Colonic mucosa (tissue), 4 donors: ENCODE measurements around the gene ARHGAP35. TPM values are rescaled to one million over a fixed set of nuclear protein-coding genes. Genes with fewer than 3 reads are reported as not detected.

Experiments used
- DNase-seq: peaks from one replicate; pipeline ENCODE4 v3.0.0-alpha.2; 2020
- H3K27ac ChIP-seq: fragments of 200-600 bp; one replicate; pipeline ENCODE4 v1.8.0; 2021
- H3K27me3 ChIP-seq: fragments of 200-600 bp; one replicate; pipeline ENCODE4 v1.8.0; 2021
- H3K36me3 ChIP-seq: fragments of 200-600 bp; one replicate; pipeline ENCODE4 v1.8.0; 2021
- H3K4me1 ChIP-seq: fragments of 200-600 bp; one replicate; pipeline ENCODE4 v1.8.0; 2021; ENCODE audit warnings: mild to moderate bottlenecking
- H3K4me3 ChIP-seq: fragments of 200-600 bp; one replicate; pipeline ENCODE4 v1.8.0; 2021
- H3K9ac ChIP-seq, 2 donors: one replicate each; pipeline ENCODE4 v1.7.0; 2013; ENCODE audit warnings: control low read depth in 2 of 2, low read depth in 2 of 2, low read length in 2 of 2
- H3K9me3 ChIP-seq: fragments of 200-600 bp; one replicate; pipeline ENCODE4 v1.8.0; 2021
- intact Hi-C: fragments of 100-400 bp; cut with DNase I; formaldehyde crosslinking; loops from one replicate; pipeline ENCODE4 v1.14.1; 2022
- total RNA-seq, 2 donors: library from RNA; stranded (reverse); fragmentation: NEBNext Ultra II Directional in 1 of 2; extraction: Animal tissue kit (Norgen Biotek cat#: 25700) in 1 of 2; gene quantifications; one replicate each; pipeline ENCODE4 v1.2.1, GENCODE V29; 2021
- TF ChIP-seq, protein P1 (sequence below): fragments of 200-600 bp; IDR thresholded peaks from one replicate; pipeline ENCODE4 v1.8.0; 2022; ENCODE audit warnings: antibody characterized with exemption, mild to moderate bottlenecking
- donor health status: healthy.
- donor health status: DM: no; HTN: no; CAD: no.
- donor health status: DM: no; HTN: no; CAD: no.

Gene ARHGAP35
- total RNA-seq, 2 donors from 2014 or later = 45.1 to 61.3 TPM

DNA sequence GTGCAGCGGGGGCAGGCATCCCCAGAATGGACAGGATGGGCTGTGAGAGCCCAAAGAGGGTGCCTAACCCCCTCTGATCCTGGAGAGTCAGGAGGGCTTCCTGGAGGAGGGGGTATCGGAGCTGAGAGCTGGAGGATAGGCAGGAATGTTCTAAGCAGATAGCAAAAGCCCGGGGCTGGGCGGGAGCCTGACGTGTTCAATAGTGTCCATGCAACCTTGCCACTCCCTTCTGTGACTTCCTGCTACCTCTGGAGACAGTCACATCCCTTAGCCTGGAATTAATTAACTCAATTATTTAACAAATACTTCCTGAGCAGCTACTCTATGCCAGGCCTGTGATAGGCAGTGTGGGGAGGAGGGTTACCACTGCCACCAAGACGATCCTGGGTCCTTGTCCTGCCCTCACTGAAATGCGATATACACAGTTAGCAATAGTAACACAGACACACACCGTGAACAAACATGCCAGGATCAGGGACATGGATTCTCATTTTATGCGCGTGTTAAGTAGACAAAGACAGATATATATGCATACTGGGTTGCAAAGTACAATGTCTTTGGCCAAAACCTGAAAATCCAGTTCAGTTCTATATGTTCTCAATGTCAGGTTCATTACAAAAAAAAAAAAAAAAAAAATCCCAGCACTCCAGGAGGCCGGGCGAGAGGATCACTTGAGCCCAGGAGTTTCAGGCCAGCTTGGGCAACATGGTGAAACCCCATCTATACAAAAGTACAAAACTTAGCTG is 20.9 kb upstream of the ARHGAP35 start:
- Histone ChIP-seq H3K9ac (peak overlapping the region; percentile 16 to 46), H3K9me3 (no peaks in the 10 kb centered on the region), H3K27me3 (no peaks in the 10 kb centered on the region), H3K27ac (peak overlapping the region; percentile 60), H3K4me3 (no peak overlapping the region), H3K4me1 (peaks cover 6% of the 10 kb centered on the region), H3K36me3 (no peaks in the 10 kb centered on the region)
- TF ChIP-seq, protein P1, sequence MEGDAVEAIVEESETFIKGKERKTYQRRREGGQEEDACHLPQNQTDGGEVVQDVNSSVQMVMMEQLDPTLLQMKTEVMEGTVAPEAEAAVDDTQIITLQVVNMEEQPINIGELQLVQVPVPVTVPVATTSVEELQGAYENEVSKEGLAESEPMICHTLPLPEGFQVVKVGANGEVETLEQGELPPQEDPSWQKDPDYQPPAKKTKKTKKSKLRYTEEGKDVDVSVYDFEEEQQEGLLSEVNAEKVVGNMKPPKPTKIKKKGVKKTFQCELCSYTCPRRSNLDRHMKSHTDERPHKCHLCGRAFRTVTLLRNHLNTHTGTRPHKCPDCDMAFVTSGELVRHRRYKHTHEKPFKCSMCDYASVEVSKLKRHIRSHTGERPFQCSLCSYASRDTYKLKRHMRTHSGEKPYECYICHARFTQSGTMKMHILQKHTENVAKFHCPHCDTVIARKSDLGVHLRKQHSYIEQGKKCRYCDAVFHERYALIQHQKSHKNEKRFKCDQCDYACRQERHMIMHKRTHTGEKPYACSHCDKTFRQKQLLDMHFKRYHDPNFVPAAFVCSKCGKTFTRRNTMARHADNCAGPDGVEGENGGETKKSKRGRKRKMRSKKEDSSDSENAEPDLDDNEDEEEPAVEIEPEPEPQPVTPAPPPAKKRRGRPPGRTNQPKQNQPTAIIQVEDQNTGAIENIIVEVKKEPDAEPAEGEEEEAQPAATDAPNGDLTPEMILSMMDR = no peak
- intact Hi-C loops = loop anchor here (2.0 kb wide), 1 partner anchor 83 kb away; no protein-coding TSS in a partner anchor
- peak; percentile 64 for DNase-seq

DNA sequence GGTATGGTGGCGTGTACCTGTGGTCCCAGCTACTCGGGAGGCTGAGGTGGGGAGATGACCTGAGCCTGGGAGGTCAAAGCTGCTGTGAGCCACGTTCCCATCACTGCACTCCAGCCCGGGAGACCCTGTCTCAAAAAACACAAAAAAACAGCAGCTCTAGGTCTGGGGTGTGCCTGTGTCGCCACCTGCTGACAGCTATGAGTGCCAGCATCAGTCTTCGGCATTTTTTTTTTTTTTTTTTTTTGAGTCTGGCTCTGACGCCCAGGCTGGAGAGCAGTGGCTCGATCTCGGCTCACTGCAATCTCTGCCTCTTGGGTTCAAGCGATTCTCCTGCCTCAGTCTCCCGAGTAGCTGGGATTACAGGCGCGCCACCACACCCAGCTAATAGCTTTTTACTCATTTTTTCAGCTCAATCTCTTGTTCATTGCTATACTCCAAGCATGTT is 20.3 kb upstream of the ARHGAP35 start:
- intact Hi-C loops = loop anchor here (2.0 kb wide), 1 partner anchor 84 kb away; no protein-coding TSS in a partner anchor

DNA sequence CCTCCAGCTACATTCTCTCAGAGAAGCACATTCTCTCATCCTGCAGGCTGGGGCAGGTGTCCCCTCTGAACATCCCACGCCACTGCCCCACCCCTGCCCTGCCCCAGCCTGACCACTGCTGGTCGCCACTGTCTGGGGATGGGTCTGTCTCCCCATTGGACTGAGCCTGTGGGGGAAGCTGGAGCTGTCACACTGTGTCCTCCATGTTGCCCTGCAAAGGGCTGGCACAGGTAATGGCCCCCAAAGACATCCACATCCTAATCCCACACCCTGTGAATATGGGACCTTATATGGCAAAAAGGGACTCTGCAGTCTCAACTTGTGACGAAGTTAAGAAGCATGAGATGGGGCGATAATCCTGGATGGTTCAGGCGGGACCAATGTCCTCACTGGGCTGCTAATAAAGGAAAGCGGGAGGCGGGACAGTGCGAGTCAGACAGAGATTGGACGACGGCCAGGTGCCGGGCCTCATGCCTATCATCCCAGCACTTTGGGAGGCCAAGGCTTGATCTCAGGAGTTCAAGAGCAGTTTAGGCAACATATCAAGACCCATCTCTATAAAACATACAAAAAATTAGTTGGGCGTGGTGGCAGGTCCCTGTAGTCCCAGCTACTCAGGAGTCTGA is 19.2 kb upstream of the ARHGAP35 start:
- DNase-seq = no peak
- H3K9me3 ChIP-seq = no peaks in the 10 kb centered on the region
- no peaks in the 10 kb centered on the region for H3K36me3 ChIP-seq
- TF ChIP-seq, protein P1 = no peak
- H3K4me1 ChIP-seq = peaks cover 6% of the 10 kb centered on the region
- no peak overlapping the region for H3K27ac ChIP-seq
- intact Hi-C loops = loop anchor here (2.0 kb wide), 1 partner anchor 85 kb away; no protein-coding TSS in a partner anchor
- H3K9ac ChIP-seq = no peak overlapping the region
- H3K4me3 ChIP-seq = no peak overlapping the region
- no peaks in the 10 kb centered on the region for H3K27me3 ChIP-seq

More for the DNA sequence above, 20.3 kb upstream of the ARHGAP35 start:
- no peak for DNase-seq
- peak overlapping the region in 1 of 2 donors; percentile 14 for H3K9ac ChIP-seq
- H3K27me3 ChIP-seq = no peaks in the 10 kb centered on the region
- peak overlapping the region; percentile 60 for H3K27ac ChIP-seq
- H3K4me3 ChIP-seq = no peak overlapping the region
- H3K36me3 ChIP-seq = no peaks in the 10 kb centered on the region
- TF ChIP-seq, protein P1 = peak; percentile 80
- H3K4me1 ChIP-seq = peaks cover 6% of the 10 kb centered on the region
- H3K9me3 ChIP-seq = no peaks in the 10 kb centered on the region

DNA sequence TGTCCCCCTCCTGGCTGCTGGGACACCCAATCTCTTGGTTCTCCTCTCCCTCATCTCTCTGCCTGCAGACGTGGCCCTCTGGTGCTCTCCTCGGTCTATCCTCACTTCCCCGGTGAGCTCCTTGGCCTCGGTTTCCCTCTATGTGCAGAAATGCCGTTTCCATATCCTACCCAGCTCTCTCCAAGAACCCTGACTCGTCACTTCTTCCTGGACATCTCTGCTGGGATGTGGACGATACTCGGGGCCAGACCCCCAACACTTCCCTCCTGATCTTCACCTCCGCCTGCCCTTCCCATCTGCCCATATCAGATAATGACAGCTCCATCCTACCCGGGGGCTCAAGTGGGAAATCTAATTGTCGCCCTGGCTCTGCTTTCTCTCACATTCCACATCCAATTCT is 18.0 kb upstream of the ARHGAP35 start:
- no peaks in the 10 kb centered on the region for H3K9me3 ChIP-seq
- no peak overlapping the region for H3K9ac ChIP-seq
- H3K27me3 ChIP-seq = no peaks in the 10 kb centered on the region
- H3K27ac ChIP-seq = no peak overlapping the region
- intact Hi-C loops = no loop called here
- TF ChIP-seq, protein P1 = no peak
- H3K4me3 ChIP-seq = no peak overlapping the region
- DNase-seq = no peak
- no peaks in the 10 kb centered on the region for H3K36me3 ChIP-seq
- peaks cover 6% of the 10 kb centered on the region for H3K4me1 ChIP-seq

DNA sequence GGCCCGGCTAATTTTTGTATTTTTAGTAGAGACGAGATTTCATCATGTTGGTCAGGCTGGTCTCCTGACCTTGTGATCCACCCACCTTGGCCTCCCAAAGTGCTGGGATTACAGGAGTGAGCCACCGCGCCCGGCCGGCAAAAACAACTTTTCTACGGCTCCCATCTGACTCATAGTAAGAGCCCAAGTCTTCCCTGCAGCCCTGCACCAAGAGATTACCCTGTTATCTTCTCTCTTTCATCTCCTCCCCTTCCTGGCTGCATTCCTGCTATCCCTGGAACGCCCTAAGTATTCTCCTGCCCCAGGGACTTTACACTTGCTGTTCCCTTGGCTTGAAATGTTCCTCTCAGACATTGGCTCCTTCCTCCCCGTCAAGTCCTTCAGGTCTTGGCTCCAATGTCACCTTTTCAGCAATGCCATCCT is 16.7 kb upstream of the ARHGAP35 start:
- H3K9me3 ChIP-seq = no peaks in the 10 kb centered on the region
- no peaks in the 10 kb centered on the region for H3K36me3 ChIP-seq
- no peak overlapping the region for H3K27ac ChIP-seq
- H3K27me3 ChIP-seq = no peaks in the 10 kb centered on the region
- no peak overlapping the region for H3K9ac ChIP-seq
- no peak for DNase-seq
- intact Hi-C loops = no loop called here
- H3K4me3 ChIP-seq = no peak overlapping the region
- TF ChIP-seq, protein P1 = no peak
- peaks cover 6% of the 10 kb centered on the region for H3K4me1 ChIP-seq
